Measurements from ENCODE around the gene ARMC8. TPM values are rescaled to one million over a fixed set of nuclear protein-coding genes. Genes with fewer than 3 reads are reported as not detected.

The ARMC8 gene
- total RNA-seq, 1 donor = 70.8 TPM

DNA sequence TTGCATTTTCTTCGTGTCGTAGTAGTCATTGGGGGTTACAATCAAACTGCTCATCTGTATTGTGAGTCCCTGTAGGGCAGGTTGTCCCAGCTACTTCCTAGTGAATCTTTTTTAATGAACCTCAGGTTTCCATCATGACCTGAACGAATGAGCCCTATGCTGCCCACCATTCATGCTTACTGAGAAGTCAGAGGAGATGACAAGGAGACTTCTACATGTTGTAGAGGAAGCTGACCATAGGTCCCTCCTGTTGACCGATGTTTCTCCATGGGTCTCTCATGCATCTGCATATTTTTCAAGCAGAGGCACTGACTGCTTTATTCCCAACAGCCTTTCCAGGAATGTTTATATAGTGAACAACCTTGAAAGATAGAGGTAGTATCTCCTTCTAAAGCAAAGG lies 147.5 kb downstream of the ARMC8 start:
- H3K4me3 ChIP-seq (ENCODE audit: low read depth, low read length) = no peak overlapping the region
- no peak for DNase-seq (ENCODE audit: low read depth)
- TF ChIP-seq, protein P1, sequence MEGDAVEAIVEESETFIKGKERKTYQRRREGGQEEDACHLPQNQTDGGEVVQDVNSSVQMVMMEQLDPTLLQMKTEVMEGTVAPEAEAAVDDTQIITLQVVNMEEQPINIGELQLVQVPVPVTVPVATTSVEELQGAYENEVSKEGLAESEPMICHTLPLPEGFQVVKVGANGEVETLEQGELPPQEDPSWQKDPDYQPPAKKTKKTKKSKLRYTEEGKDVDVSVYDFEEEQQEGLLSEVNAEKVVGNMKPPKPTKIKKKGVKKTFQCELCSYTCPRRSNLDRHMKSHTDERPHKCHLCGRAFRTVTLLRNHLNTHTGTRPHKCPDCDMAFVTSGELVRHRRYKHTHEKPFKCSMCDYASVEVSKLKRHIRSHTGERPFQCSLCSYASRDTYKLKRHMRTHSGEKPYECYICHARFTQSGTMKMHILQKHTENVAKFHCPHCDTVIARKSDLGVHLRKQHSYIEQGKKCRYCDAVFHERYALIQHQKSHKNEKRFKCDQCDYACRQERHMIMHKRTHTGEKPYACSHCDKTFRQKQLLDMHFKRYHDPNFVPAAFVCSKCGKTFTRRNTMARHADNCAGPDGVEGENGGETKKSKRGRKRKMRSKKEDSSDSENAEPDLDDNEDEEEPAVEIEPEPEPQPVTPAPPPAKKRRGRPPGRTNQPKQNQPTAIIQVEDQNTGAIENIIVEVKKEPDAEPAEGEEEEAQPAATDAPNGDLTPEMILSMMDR (IDR thresholded peaks at IDR 0.05; ENCODE audit: insufficient read depth, low read depth, low read length) = no peak

DNA sequence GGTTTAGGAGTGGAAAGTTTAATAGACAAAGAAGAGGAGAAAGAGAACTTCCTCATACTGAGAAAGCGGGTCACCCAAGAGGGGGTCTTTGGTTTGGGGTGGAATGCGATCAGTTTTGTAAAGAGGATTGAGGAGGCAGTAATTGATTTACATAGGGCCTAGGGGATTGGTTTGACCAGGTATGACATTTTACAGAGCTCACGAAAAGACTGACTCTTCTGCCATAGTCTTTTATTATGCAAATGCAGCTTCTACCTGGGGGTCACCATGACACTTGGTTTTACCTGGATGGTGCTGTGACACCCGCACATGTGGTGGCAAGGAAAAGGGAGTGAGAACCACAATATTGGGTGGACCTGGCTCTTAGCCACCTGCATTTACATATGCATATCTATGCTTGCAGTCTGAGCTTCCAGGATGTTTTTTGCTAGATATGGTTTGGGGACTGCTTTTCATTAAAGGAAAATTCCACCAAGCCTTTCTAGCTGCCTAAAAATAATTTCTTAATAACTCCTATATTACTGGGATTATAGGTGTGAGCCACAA lies 149.4 kb downstream of the ARMC8 start:
- no peak overlapping the region for H3K4me3 ChIP-seq (ENCODE audit: low read depth, low read length)
- TF ChIP-seq, protein P1 (IDR thresholded peaks at IDR 0.05; ENCODE audit: insufficient read depth, low read depth, low read length) = no peak
- no peak for DNase-seq (ENCODE audit: low read depth)

DNA sequence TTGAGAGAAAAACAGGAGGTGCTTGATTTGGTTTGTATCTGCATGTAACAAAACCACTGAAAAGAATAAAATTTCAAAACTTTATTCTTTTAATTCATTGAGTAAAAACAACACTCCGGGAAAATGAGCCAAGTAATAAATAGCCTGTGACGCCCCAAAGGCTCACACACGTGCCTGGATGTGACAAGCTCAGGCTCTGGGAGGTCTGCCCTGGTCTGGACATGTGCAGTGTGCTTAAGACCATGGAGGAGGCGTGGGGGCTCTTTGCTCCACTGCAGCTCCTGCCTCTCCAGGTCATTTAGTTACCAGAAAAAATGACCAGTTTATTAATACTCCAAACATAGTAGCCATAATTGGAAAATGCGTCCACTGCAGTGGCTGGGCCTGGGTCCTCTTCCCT lies 151.1 kb downstream of the ARMC8 start:
- TF ChIP-seq, protein P1 (IDR thresholded peaks at IDR 0.05; ENCODE audit: insufficient read depth, low read depth, low read length) = no peak
- DNase-seq (ENCODE audit: low read depth) = no peak

DNA sequence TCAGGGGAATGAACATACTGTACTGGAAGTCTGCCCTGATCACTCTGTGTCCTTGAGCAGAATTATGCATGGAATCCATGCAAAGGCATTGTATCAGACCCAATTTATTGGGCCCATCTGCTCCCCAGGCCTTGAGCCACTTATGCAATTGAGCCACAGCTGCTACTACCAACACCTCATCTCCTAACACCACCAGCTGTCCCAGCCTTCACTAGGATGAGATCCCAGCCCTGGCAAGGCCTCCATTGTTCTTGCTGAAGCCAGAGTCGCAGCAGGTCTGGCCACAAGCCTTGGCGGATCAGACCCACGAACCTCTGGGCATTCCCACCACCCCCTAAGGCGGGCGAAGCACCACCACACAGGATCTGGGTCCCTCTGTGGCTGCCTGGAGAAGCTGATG lies 151.7 kb downstream of the ARMC8 start:
- H3K4me3 ChIP-seq (ENCODE audit: low read depth, low read length) = no peak overlapping the region
- TF ChIP-seq, protein P1 (IDR thresholded peaks at IDR 0.05; ENCODE audit: insufficient read depth, low read depth, low read length) = no peak
- no peak for DNase-seq (ENCODE audit: low read depth)

More for the DNA sequence above, 151.1 kb downstream of the ARMC8 start:
- no peak overlapping the region for H3K4me3 ChIP-seq (ENCODE audit: low read depth, low read length)

DNA sequence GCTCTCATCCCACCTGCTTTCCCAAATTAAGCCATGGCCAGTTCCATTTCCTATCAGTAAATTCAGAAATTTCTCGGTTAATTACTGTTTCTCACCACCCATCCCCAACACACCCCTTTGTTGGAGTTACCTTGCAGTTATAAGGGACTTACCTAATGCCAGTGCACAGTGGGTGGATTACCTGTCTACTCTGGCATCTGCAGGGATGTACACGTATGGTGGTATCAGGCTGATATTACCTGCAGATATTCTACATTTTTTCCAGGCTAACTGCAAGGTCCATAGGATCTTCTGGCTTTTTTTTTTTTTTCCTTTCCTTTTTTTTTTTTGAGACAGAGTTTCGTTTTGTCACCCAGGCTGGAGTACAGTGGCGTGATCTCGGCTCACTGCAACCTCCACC lies 153.4 kb downstream of the ARMC8 start:
- H3K4me3 ChIP-seq (ENCODE audit: low read depth, low read length) = no peak overlapping the region
- DNase-seq (ENCODE audit: low read depth) = no peak
- TF ChIP-seq, protein P1 (IDR thresholded peaks at IDR 0.05; ENCODE audit: insufficient read depth, low read depth, low read length) = no peak

DNA sequence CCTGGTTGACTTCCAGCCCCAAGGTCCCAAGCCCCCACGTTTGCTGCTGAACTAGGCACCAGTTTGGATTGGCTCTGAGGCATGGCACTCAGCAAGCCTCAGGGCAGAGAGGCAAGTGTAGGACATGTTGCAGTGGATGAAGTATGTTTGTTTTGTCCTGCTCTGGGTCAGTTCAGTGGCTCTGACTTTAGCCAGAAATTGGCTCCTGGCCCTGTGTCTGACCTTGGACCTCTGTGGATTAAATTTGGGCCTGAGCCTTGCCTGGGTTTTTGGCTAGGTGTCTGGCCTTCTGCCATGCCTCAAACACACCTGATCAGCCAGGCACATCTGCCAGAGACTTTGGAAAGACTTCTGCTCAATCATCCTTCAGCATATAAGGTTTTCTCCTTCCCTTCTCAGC lies 157.7 kb downstream of the ARMC8 start:
- no peak for DNase-seq (ENCODE audit: low read depth)
- no peak overlapping the region for H3K4me3 ChIP-seq (ENCODE audit: low read depth, low read length)
- TF ChIP-seq, protein P1 (IDR thresholded peaks at IDR 0.05; ENCODE audit: insufficient read depth, low read depth, low read length) = no peak

Other genes with a start within 250 kb of the ARMC8 start
- not detected in 2 replicates for gene CLDN18, start 177.1 kb upstream of the ARMC8 start, total RNA-seq
- gene DZIP1L, start 71.7 kb upstream of the ARMC8 start, total RNA-seq = 51.5 and 52.7 TPM in 2 replicates
- gene A4GNT, start 54.9 kb upstream of the ARMC8 start, total RNA-seq = under 0.01 TPM in 1 of 2 replicates, not detected in the other
- gene DBR1, start 12.4 kb upstream of the ARMC8 start, total RNA-seq = 12.9 and 16.8 TPM in 2 replicates
- under 0.01 TPM in 1 of 2 replicates, not detected in the other for gene NME9, start 142.6 kb downstream of the ARMC8 start, total RNA-seq
- gene MRAS, start 161.3 kb downstream of the ARMC8 start, total RNA-seq = 46.4 and 53.5 TPM in 2 replicates
- gene ESYT3, start 247.3 kb downstream of the ARMC8 start, total RNA-seq = under 0.01 TPM in 2 replicates

Measured in fibroblast of villous mesenchyme (primary cell).